GF-D8 (cell line): ENCODE data around the gene ZNF652.

Experiments
- DNase-seq: peaks from one replicate; lab custom pipeline; 2025; lab: John Stamatoyannopoulos, UW

Gene ZNF652

GRCh38 chr17:49358641-49359247, 3.3 kb downstream of the ZNF652 start:
- DNase-seq: peak; percentile 9

GRCh38 chr17:49357516-49357915, 4.5 kb downstream of the ZNF652 start:
- no peak for DNase-seq

GRCh38 chr17:49356320-49356719, 5.7 kb downstream of the ZNF652 start:
- no peak for DNase-seq

- no peak for DNase-seq
Measured at GRCh38 chr17:49353607-49354006, 8.4 kb downstream of the ZNF652 start.

- no peak for DNase-seq
Measured at GRCh38 chr17:49352587-49353154, 9.4 kb downstream of the ZNF652 start.

GRCh38 chr17:49351572-49352140, 10.4 kb downstream of the ZNF652 start:
- DNase-seq: no peak

GRCh38 chr17:49349541-49349940, 12.5 kb downstream of the ZNF652 start:
- DNase-seq: no peak

- DNase-seq: no peak
Measured at GRCh38 chr17:49344914-49345313, 17.1 kb downstream of the ZNF652 start.

GRCh38 chr17:49343273-49343672, 18.8 kb downstream of the ZNF652 start:
- peak; percentile 75 for DNase-seq

GRCh38 chr17:49342575-49342936, 19.5 kb downstream of the ZNF652 start:
- no peak for DNase-seq

- DNase-seq: no peak
Measured at GRCh38 chr17:49341356-49341755, 20.7 kb downstream of the ZNF652 start.

- no peak for DNase-seq
Measured at GRCh38 chr17:49339354-49339753, 22.7 kb downstream of the ZNF652 start.

GRCh38 chr17:49338883-49339282, 23.2 kb downstream of the ZNF652 start:
- no peak for DNase-seq

- DNase-seq: no peak
Measured at GRCh38 chr17:49337884-49338283, 24.2 kb downstream of the ZNF652 start.

- DNase-seq: no peak
Measured at GRCh38 chr17:49334744-49335512, 27.1 kb downstream of the ZNF652 start.

- peak; percentile 17 for DNase-seq
Measured at GRCh38 chr17:49333804-49334203, 28.2 kb downstream of the ZNF652 start.

- DNase-seq: peak; percentile 76
Measured at GRCh38 chr17:49327835-49328784, 33.9 kb downstream of the ZNF652 start.

GRCh38 chr17:49325980-49326379, 36.1 kb downstream of the ZNF652 start:
- DNase-seq: no peak

GRCh38 chr17:49318435-49318965, 43.5 kb downstream of the ZNF652 start:
- DNase-seq: peak; percentile 22

GRCh38 chr17:49316889-49317675, 45.0 kb downstream of the ZNF652 start:
- peak; percentile 54 for DNase-seq

- DNase-seq: no peak
Measured at GRCh38 chr17:49316258-49316570, 45.8 kb downstream of the ZNF652 start.
